Measurements from ENCODE around the gene BTD. TPM values are rescaled to one million over a fixed set of nuclear protein-coding genes. Genes with fewer than 3 reads are reported as not detected.

BTD gene
- total RNA-seq, 1 experiment from 2014 or later: 5.2 TPM

- H3K36me3 ChIP-seq (ENCODE audit: insufficient read depth, low read length): no peaks in the 10 kb centered on the region
- no peaks in the 10 kb centered on the region for H3K27me3 ChIP-seq (ENCODE audit: low read length)
- H3K9me2 ChIP-seq (replicated peaks; ENCODE audit: insufficient read depth, low read length): no peaks in the 10 kb centered on the region
- H3K4me3 ChIP-seq (ENCODE audit: low read length): no peak overlapping the region
- H3K4me2 ChIP-seq (ENCODE audit: low read depth, low read length, poor library complexity, severe bottlenecking): no peak overlapping the region
- H2AFZ ChIP-seq (ENCODE audit: low read length): no peak overlapping the region
- H3K79me2 ChIP-seq (ENCODE audit: low read length): no peaks in the 10 kb centered on the region
- no peak for DNase-seq
- no peak overlapping the region for H3K27ac ChIP-seq (ENCODE audit: low read length)
- no peak overlapping the region for H3K9ac ChIP-seq (ENCODE audit: low read length)
- H3K4me1 ChIP-seq (ENCODE audit: low read length): peaks cover 24% of the 10 kb centered on the region
- H4K20me1 ChIP-seq (ENCODE audit: insufficient read depth, low read depth, low read length): no peaks in the 10 kb centered on the region
- no peaks in the 10 kb centered on the region for H3K9me3 ChIP-seq (ENCODE audit: low read length)
Measured at GRCh38 chr3:15634671-15635070, 33.1 kb downstream of the BTD start.

GRCh38 chr3:15635121-15635661, 33.6 kb downstream of the BTD start:
- peaks cover 20% of the 10 kb centered on the region for H3K4me1 ChIP-seq (ENCODE audit: low read length)
- no peaks in the 10 kb centered on the region for H3K9me2 ChIP-seq (replicated peaks; ENCODE audit: insufficient read depth, low read length)
- H3K27me3 ChIP-seq (ENCODE audit: low read length): no peaks in the 10 kb centered on the region
- no peak overlapping the region for H3K9ac ChIP-seq (ENCODE audit: low read length)
- H3K4me3 ChIP-seq (ENCODE audit: low read length): no peak overlapping the region
- H3K27ac ChIP-seq (ENCODE audit: low read length): no peak overlapping the region
- H3K4me2 ChIP-seq (ENCODE audit: low read depth, low read length, poor library complexity, severe bottlenecking): no peak overlapping the region
- no peak overlapping the region for H2AFZ ChIP-seq (ENCODE audit: low read length)
- no peaks in the 10 kb centered on the region for H3K79me2 ChIP-seq (ENCODE audit: low read length)
- no peak for DNase-seq
- no peaks in the 10 kb centered on the region for H4K20me1 ChIP-seq (ENCODE audit: insufficient read depth, low read depth, low read length)
- no peaks in the 10 kb centered on the region for H3K9me3 ChIP-seq (ENCODE audit: low read length)
- no peaks in the 10 kb centered on the region for H3K36me3 ChIP-seq (ENCODE audit: insufficient read depth, low read length)

- H3K4me3 ChIP-seq (ENCODE audit: low read length): 0 out of 2 replicates have a peak overlapping the region, but pooled peaks have one; percentile 7
- no peaks in the 10 kb centered on the region for H3K79me2 ChIP-seq (ENCODE audit: low read length)
- H3K36me3 ChIP-seq (ENCODE audit: insufficient read depth, low read length): no peaks in the 10 kb centered on the region
- H3K9ac ChIP-seq (ENCODE audit: low read length): peak overlapping the region; percentile 8; the same call in 1 of the 2 replicates
- H4K20me1 ChIP-seq (ENCODE audit: insufficient read depth, low read depth, low read length): no peaks in the 10 kb centered on the region
- peaks cover 10% of the 10 kb centered on the region for H3K4me1 ChIP-seq (ENCODE audit: low read length)
- H3K27me3 ChIP-seq (ENCODE audit: low read length): no peaks in the 10 kb centered on the region
- DNase-seq: no peak
- H3K27ac ChIP-seq (ENCODE audit: low read length): no peak overlapping the region
- peak overlapping the region; percentile 20 for H3K4me2 ChIP-seq (ENCODE audit: low read depth, low read length, poor library complexity, severe bottlenecking)
- no peaks in the 10 kb centered on the region for H3K9me2 ChIP-seq (replicated peaks; ENCODE audit: insufficient read depth, low read length)
- peak overlapping the region; percentile 65 for H2AFZ ChIP-seq (ENCODE audit: low read length)
- no peaks in the 10 kb centered on the region for H3K9me3 ChIP-seq (ENCODE audit: low read length)
Measured at GRCh38 chr3:15636028-15636709, 34.6 kb downstream of the BTD start.

GRCh38 chr3:15637131-15637951, 35.8 kb downstream of the BTD start:
- Histone ChIP-seq H3K36me3 (ENCODE audit: insufficient read depth, low read length) (no peaks in the 10 kb centered on the region), H3K4me2 (ENCODE audit: low read depth, low read length, poor library complexity, severe bottlenecking) (no peak overlapping the region)
- no peak for DNase-seq

GRCh38 chr3:15638193-15638890, 36.8 kb downstream of the BTD start:
- H3K36me3 ChIP-seq (ENCODE audit: insufficient read depth, low read length): no peaks in the 10 kb centered on the region

More at GRCh38 chr3:15637131-15637951, 35.8 kb downstream of the BTD start:
- H3K27ac ChIP-seq (ENCODE audit: low read length): no peak overlapping the region
- H4K20me1 ChIP-seq (ENCODE audit: insufficient read depth, low read depth, low read length): no peaks in the 10 kb centered on the region
- H3K79me2 ChIP-seq (ENCODE audit: low read length): no peaks in the 10 kb centered on the region
- H3K4me3 ChIP-seq (ENCODE audit: low read length): no peak overlapping the region
- no peaks in the 10 kb centered on the region for H3K9me3 ChIP-seq (ENCODE audit: low read length)
- H3K9ac ChIP-seq (ENCODE audit: low read length): no peak overlapping the region
- H3K9me2 ChIP-seq (replicated peaks; ENCODE audit: insufficient read depth, low read length): no peaks in the 10 kb centered on the region
- H3K27me3 ChIP-seq (ENCODE audit: low read length): no peaks in the 10 kb centered on the region
- peaks cover 7% of the 10 kb centered on the region for H3K4me1 ChIP-seq (ENCODE audit: low read length)
- H2AFZ ChIP-seq (ENCODE audit: low read length): no peak overlapping the region

GRCh38 chr3:15638891-15639262, 37.3 kb downstream of the BTD start:
- no peak for DNase-seq

More at GRCh38 chr3:15638193-15638890, 36.8 kb downstream of the BTD start:
- H3K4me1 ChIP-seq (ENCODE audit: low read length): peaks cover 7% of the 10 kb centered on the region
- no peaks in the 10 kb centered on the region for H3K79me2 ChIP-seq (ENCODE audit: low read length)
- H2AFZ ChIP-seq (ENCODE audit: low read length): no peak overlapping the region
- no peaks in the 10 kb centered on the region for H4K20me1 ChIP-seq (ENCODE audit: insufficient read depth, low read depth, low read length)
- H3K9me3 ChIP-seq (ENCODE audit: low read length): no peaks in the 10 kb centered on the region
- no peak for DNase-seq
- H3K9me2 ChIP-seq (replicated peaks; ENCODE audit: insufficient read depth, low read length): no peaks in the 10 kb centered on the region
- H3K27me3 ChIP-seq (ENCODE audit: low read length): no peaks in the 10 kb centered on the region
- no peak overlapping the region for H3K27ac ChIP-seq (ENCODE audit: low read length)
- H3K4me2 ChIP-seq (ENCODE audit: low read depth, low read length, poor library complexity, severe bottlenecking): no peak overlapping the region
- H3K4me3 ChIP-seq (ENCODE audit: low read length): no peak overlapping the region
- no peak overlapping the region for H3K9ac ChIP-seq (ENCODE audit: low read length)

GRCh38 chr3:15645246-15645645, 43.7 kb downstream of the BTD start:
- H2AFZ ChIP-seq (ENCODE audit: low read length): no peak overlapping the region
- H3K36me3 ChIP-seq (ENCODE audit: insufficient read depth, low read length): no peaks in the 10 kb centered on the region
- H3K4me2 ChIP-seq (ENCODE audit: low read depth, low read length, poor library complexity, severe bottlenecking): no peak overlapping the region
- H3K9me2 ChIP-seq (replicated peaks; ENCODE audit: insufficient read depth, low read length): no peaks in the 10 kb centered on the region
- H3K9ac ChIP-seq (ENCODE audit: low read length): no peak overlapping the region
- H3K27me3 ChIP-seq (ENCODE audit: low read length): no peaks in the 10 kb centered on the region
- peaks cover 33% of the 10 kb centered on the region for H3K4me1 ChIP-seq (ENCODE audit: low read length)
- DNase-seq: no peak
- no peak overlapping the region for H3K4me3 ChIP-seq (ENCODE audit: low read length)
- no peak overlapping the region for H3K27ac ChIP-seq (ENCODE audit: low read length)
- H3K79me2 ChIP-seq (ENCODE audit: low read length): no peaks in the 10 kb centered on the region
- H3K9me3 ChIP-seq (ENCODE audit: low read length): no peaks in the 10 kb centered on the region
- no peaks in the 10 kb centered on the region for H4K20me1 ChIP-seq (ENCODE audit: insufficient read depth, low read depth, low read length)

More at GRCh38 chr3:15638891-15639262, 37.3 kb downstream of the BTD start:
- H3K9ac ChIP-seq (ENCODE audit: low read length): no peak overlapping the region
- no peaks in the 10 kb centered on the region for H3K9me2 ChIP-seq (replicated peaks; ENCODE audit: insufficient read depth, low read length)
- H3K27me3 ChIP-seq (ENCODE audit: low read length): no peaks in the 10 kb centered on the region
- H3K4me2 ChIP-seq (ENCODE audit: low read depth, low read length, poor library complexity, severe bottlenecking): no peak overlapping the region
- no peaks in the 10 kb centered on the region for H3K9me3 ChIP-seq (ENCODE audit: low read length)
- H3K36me3 ChIP-seq (ENCODE audit: insufficient read depth, low read length): no peaks in the 10 kb centered on the region
- no peaks in the 10 kb centered on the region for H4K20me1 ChIP-seq (ENCODE audit: insufficient read depth, low read depth, low read length)
- H3K79me2 ChIP-seq (ENCODE audit: low read length): no peaks in the 10 kb centered on the region
- H2AFZ ChIP-seq (ENCODE audit: low read length): no peak overlapping the region
- no peak overlapping the region for H3K4me3 ChIP-seq (ENCODE audit: low read length)
- no peak overlapping the region for H3K27ac ChIP-seq (ENCODE audit: low read length)
- H3K4me1 ChIP-seq (ENCODE audit: low read length): peaks cover 7% of the 10 kb centered on the region
